GM21825 (cell line): ENCODE data around the gene FAM20C.
"Not testable (repeated sequence)": the region's sequence is repeated elsewhere in the genome, so short reads cannot be mapped to it uniquely, and the experiment has no call there.

Experiments
- ATAC-seq: cut with Tn5 transposase; IDR thresholded peaks from one replicate; pipeline ENCODE4 v1.9.1; 2021; ENCODE audit warnings: mild to moderate bottlenecking, moderate library complexity; ENCODE audit not compliant: unreplicated experiment

Gene FAM20C

DNA sequence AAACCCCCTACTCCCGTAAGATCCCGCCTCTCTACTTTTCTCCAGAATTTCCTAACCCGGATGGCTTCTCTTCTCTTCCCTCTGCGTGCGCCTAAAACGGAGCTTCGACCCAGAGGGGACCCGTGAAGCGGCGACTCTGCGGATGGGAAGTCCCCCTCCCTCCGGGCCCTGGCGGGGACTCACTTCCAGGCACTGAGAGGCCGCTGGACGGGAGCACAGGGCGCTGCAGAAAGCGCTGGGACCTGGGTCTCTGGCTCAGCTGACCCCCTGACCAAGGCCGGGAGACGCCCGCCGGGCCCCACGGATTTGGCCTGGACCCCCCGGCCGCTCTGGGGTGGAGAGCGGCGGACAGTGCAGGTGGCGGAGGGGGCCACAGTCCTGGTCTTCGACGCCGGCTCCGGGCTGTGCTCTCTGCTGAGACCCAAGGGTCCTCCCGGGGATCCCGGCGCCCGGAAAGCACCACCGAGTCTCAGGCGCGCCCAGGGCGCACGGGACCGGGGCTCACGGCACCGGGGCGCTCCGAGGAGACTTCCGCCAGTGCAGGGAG, 96.9 kb downstream of the FAM20C start:
- ATAC-seq: no peak

DNA sequence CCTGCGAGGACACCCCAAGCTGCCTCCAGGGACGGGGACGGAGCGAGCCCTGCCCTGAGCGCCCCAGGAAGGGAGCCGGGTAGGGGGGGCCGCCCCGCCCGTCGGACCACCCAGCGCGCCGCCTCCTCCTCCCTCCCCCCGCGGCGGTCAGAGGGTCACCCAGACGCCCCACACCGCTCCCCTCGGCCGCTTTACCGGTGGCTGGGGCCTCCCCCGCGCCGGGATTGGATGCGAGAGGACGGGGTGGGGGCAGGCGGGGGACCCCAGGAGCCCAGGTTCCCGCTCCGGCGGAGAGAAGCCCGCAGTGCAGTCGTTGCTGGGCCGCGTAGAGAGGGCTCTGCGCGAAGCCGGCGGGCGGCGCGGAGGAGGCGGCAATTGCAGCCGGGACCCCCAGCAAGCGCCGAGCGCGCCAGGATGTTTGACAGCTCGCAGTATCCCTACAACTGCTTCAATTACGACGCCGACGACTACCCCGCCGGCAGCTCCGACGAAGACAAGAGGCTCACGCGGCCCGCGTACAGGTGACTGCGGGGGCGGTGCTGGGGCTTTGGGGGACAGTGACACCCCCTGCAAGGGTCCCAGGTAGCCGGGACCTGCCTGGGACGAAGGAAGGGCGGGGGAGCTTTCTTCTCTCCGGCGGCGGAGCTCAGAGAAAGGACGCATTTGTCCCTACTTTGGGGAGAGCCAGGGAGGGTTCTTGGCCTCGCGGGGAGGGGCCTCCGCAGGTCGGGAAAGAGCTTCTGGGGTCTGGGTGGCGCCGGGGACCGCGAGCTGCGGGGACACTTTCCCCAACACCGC, 97.6 kb downstream of the FAM20C start, which contains the start of gene FOXL3:
FOXL3 (plus strand) TSS at position 415 of the 798 bp plus-strand sequence; CDS start at position 415, 0 bp downstream.
- ATAC-seq: no peak

- no peak for ATAC-seq
Measured at GRCh38 chr7:290554-291372, 98.4 kb downstream of the FAM20C start.

GRCh38 chr7:291373-292092, 99.2 kb downstream of the FAM20C start:
- ATAC-seq: no peak

GRCh38 chr7:292226-292625, 99.9 kb downstream of the FAM20C start:
- no peak for ATAC-seq

GRCh38 chr7:292826-293225, 100.5 kb downstream of the FAM20C start:
- ATAC-seq: no peak

GRCh38 chr7:293681-294439, 101.5 kb downstream of the FAM20C start:
- no peak for ATAC-seq

DNA sequence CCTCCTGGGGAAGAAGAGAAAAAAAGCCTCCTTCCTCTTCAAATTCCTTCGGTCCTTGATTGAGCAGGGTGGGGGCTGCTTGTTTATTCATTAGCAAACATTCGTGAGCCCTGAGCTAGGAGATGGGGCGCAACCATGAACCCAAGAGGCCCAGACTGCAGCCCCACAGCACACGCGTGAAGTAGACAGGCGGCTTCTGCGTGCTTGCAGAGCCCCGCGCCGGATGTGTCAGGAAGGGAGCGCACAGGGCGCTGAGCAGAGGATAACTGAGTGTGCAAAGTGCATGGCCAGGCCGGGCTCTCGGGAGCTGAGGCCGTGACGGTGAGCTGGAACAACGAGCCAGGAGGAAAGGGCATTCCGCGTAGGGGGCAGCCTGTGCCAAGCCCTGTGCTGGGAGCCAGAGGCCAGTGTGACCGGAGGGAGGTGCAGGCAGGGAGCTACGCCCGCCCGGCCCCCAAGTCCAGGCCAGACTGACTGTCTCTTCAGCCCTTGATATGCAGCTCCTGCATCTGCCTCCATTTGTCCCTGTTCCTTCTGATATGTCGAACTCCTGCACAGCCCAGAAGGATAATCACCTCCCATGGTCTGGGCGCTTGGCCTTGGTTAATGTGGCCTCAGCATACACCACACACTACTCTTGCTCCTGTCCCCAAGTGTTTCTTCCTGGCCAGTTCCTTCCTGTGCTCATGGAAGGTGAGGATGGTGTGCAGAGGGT, 102.2 kb downstream of the FAM20C start:
- ATAC-seq: no peak

GRCh38 chr7:295155-296154, 103.1 kb downstream of the FAM20C start:
- no peak for ATAC-seq

- no peak for ATAC-seq
Measured at GRCh38 chr7:296373-296945, 104.1 kb downstream of the FAM20C start.

DNA sequence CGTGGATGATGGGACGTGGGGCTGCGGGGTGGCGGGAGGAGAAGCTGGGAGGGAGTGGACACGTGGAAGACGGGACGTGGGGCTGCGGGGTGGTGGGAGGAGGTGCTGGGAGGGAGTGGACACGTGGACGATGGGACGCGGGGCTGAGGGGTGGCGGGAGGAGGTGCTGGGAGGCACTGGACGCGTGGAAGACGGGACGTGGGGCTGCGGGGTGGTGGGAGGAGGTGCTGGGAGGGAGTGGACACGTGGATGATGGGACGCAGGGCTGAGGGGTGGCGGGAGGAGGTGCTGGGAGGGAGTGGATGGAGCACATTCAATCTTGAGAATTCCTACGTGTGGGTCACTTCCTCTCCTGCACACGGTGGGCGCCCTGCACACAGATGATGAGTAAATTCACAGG, 104.8 kb downstream of the FAM20C start:
- ATAC-seq: not testable (repeated sequence)

GRCh38 chr7:297611-298374, 105.4 kb downstream of the FAM20C start:
- ATAC-seq: no peak

DNA sequence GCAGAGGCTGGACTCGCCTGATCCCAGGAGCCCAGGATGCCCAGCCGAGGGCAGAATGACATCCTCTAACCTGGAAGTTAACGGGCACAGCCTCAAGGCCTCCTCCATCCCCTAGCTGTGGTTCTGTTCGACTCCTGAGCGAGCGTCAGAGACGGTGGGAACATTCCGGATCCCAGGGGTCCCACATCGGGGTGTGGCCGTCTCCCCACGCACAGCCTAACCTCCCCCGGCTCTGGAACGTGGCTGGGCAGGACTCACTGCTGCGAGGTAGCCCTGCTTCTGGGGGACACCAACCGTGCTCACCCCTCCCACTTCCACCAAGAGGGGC, 106.0 kb downstream of the FAM20C start:
- no peak for ATAC-seq

DNA sequence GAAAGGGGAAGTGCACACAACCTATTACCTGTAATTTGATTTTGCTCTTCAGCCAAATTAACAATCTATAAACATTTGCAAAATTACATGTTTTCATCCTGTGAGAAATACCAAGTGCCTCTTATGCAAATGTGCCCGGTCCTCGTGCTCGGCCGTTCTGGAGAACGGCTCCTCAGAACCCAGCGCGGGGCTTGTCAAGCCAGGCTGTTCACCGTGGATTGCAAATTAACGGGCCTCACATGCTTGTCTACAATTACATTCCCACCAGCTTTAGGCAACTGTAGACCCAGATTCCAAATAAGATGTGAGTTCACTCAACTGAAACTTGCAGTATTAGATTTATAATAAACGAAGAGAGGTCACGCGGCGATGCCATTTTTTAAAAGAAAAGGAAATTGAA, 106.4 kb downstream of the FAM20C start:
- no peak for ATAC-seq

DNA sequence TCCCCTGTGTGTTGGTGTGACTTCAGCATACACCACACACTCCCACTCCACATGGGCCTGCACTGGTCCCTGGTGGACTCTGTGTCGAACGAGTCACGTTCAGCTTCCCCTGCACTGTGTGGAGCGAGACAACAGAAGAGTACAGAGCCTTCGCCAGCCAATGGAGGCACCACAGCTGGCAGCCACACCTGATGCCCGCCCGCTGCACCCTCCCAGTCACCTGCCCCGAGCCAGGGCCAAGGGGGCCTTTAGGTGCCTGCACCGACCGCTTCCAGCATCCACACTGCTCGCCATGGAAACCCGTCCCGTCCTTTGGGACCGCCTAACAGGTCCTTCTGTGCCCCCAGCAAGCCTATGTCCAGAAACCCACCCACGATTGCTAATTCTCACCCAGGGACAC, 106.8 kb downstream of the FAM20C start:
- no peak for ATAC-seq

DNA sequence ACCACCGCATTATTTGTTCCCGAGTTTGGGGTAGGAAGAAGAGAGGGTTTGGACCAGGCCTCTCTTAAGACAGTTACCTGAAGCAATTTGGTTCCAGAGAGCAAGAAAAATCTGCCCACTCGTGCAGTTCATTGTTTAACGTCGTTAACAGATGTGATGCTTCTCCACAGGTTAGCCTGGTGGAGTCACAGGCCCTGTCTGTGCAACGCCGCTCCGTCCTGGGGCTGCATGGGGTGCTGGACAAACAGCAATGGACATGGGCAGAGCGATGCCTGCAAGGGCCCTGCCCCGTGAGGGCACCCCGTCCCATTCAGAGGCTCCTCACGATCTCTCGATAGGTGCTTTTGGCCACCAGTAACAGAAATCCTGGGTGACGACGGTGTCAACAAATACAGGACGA, 107.3 kb downstream of the FAM20C start:
- no peak for ATAC-seq

- no peak for ATAC-seq
Measured at GRCh38 chr7:300048-300447, 107.7 kb downstream of the FAM20C start.
